ENCODE measurements around the gene KCNJ18.
"Not testable (repeated sequence)": the region's sequence is repeated elsewhere in the genome, so short reads cannot be mapped to it uniquely, and the experiment has no call there.

The KCNJ18 gene

DNA sequence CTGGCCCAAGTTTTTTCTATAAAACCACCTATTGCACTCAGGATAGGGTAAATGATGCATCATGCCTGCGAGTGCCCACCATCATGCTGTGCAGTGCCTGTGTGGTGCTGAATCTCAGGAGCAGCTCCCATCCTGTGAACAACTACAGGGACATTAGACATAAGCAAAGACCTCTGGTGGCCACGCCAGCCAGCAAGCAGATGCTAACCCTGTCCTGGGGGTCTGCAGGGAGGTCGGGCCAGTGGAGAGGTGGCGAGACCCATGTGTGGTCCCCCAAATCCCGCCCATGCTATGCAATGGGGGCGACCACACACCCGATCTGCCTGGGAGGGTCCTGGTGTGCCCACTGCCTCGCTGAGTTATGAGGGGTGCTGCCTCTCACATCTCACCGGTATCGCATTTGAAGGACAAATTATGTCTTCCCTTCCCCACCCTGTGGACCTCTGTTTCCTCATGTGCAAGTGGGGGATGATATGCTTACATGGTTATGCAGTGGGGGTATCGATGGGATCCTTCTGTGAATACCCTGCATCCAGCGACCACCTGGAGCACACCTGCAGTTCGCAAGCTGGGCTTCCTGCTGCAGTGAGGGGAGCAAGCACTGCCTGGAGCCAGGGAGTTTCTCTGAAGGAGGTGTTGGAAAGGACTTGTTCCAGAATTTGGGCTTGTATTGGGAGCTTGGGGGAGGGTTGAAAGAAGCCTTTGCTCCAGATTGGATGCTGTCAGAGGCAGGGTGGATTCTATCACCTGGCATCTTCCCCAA lies 23.4 kb upstream of the KCNJ18 start:
- not testable (repeated sequence) for H3K79me2 ChIP-seq (ENCODE audit: insufficient read depth, low read length)

GRCh38 chr17:21669616-21670360 lies 22.5 kb upstream of the KCNJ18 start:
- ATAC-seq (ENCODE audit: insufficient read depth, low read depth); H3K4me3 ChIP-seq (ENCODE audit: low read depth in 1 of 2, low read length in 2 of 2); H3K27me3 ChIP-seq (ENCODE audit: insufficient read depth, low read length, poor library complexity): not testable (repeated sequence)

More for the DNA sequence above, 23.4 kb upstream of the KCNJ18 start:
- not testable (repeated sequence) for H3K4me3 ChIP-seq (ENCODE audit: low read depth in 1 of 2, low read length in 2 of 2); H4K20me1 ChIP-seq (ENCODE audit: insufficient read depth, low read length); H2AFZ ChIP-seq (ENCODE audit: low read depth, low read length); H3K9ac ChIP-seq (ENCODE audit: low read depth, low read length); H3K9me3 ChIP-seq (ENCODE audit: insufficient read depth, low read length, severe bottlenecking); H3K4me1 ChIP-seq (ENCODE audit: insufficient read depth, low read length); H3K36me3 ChIP-seq (ENCODE audit: insufficient read depth, low read length); ATAC-seq (ENCODE audit: insufficient read depth, low read depth); H3K27ac ChIP-seq (ENCODE audit: low read length); H3K4me2 ChIP-seq (ENCODE audit: insufficient read depth, low read length); DNase-seq; H3K27me3 ChIP-seq (ENCODE audit: insufficient read depth, low read length, poor library complexity)

GRCh38 chr17:21670361-21671155 lies 21.8 kb upstream of the KCNJ18 start:
- ATAC-seq (ENCODE audit: insufficient read depth, low read depth); DNase-seq; H3K27me3 ChIP-seq (ENCODE audit: insufficient read depth, low read length, poor library complexity); H4K20me1 ChIP-seq (ENCODE audit: insufficient read depth, low read length); H3K9ac ChIP-seq (ENCODE audit: low read depth, low read length); H3K4me2 ChIP-seq (ENCODE audit: insufficient read depth, low read length); H3K27ac ChIP-seq (ENCODE audit: low read length); H3K4me3 ChIP-seq (ENCODE audit: low read depth in 1 of 2, low read length in 2 of 2); H3K36me3 ChIP-seq (ENCODE audit: insufficient read depth, low read length); H3K4me1 ChIP-seq (ENCODE audit: insufficient read depth, low read length); H2AFZ ChIP-seq (ENCODE audit: low read depth, low read length); H3K79me2 ChIP-seq (ENCODE audit: insufficient read depth, low read length): not testable (repeated sequence)
- H3K9me3 ChIP-seq (ENCODE audit: insufficient read depth, low read length, severe bottlenecking): peaks cover 15% of the 10 kb centered on the region

More at GRCh38 chr17:21669616-21670360, 22.5 kb upstream of the KCNJ18 start:
- DNase-seq; H3K9ac ChIP-seq (ENCODE audit: low read depth, low read length); H3K4me2 ChIP-seq (ENCODE audit: insufficient read depth, low read length); H3K27ac ChIP-seq (ENCODE audit: low read length); H3K79me2 ChIP-seq (ENCODE audit: insufficient read depth, low read length); H2AFZ ChIP-seq (ENCODE audit: low read depth, low read length); H3K36me3 ChIP-seq (ENCODE audit: insufficient read depth, low read length); H4K20me1 ChIP-seq (ENCODE audit: insufficient read depth, low read length); H3K4me1 ChIP-seq (ENCODE audit: insufficient read depth, low read length); H3K9me3 ChIP-seq (ENCODE audit: insufficient read depth, low read length, severe bottlenecking): not testable (repeated sequence)

GRCh38 chr17:21671437-21671836 lies 20.9 kb upstream of the KCNJ18 start:
- H3K27ac ChIP-seq (ENCODE audit: low read length); H4K20me1 ChIP-seq (ENCODE audit: insufficient read depth, low read length); H2AFZ ChIP-seq (ENCODE audit: low read depth, low read length); H3K4me3 ChIP-seq (ENCODE audit: low read depth in 1 of 2, low read length in 2 of 2); H3K9ac ChIP-seq (ENCODE audit: low read depth, low read length); H3K36me3 ChIP-seq (ENCODE audit: insufficient read depth, low read length); H3K27me3 ChIP-seq (ENCODE audit: insufficient read depth, low read length, poor library complexity); DNase-seq; H3K4me1 ChIP-seq (ENCODE audit: insufficient read depth, low read length); H3K79me2 ChIP-seq (ENCODE audit: insufficient read depth, low read length); H3K4me2 ChIP-seq (ENCODE audit: insufficient read depth, low read length); ATAC-seq (ENCODE audit: insufficient read depth, low read depth): not testable (repeated sequence)
- H3K9me3 ChIP-seq (ENCODE audit: insufficient read depth, low read length, severe bottlenecking): peaks cover 17% of the 10 kb centered on the region

GRCh38 chr17:21671871-21672270 lies 20.5 kb upstream of the KCNJ18 start:
- H3K36me3 ChIP-seq (ENCODE audit: insufficient read depth, low read length); H3K27ac ChIP-seq (ENCODE audit: low read length); H2AFZ ChIP-seq (ENCODE audit: low read depth, low read length); H3K27me3 ChIP-seq (ENCODE audit: insufficient read depth, low read length, poor library complexity); H3K9ac ChIP-seq (ENCODE audit: low read depth, low read length); H3K4me1 ChIP-seq (ENCODE audit: insufficient read depth, low read length); H3K4me3 ChIP-seq (ENCODE audit: low read depth in 1 of 2, low read length in 2 of 2); H3K4me2 ChIP-seq (ENCODE audit: insufficient read depth, low read length); DNase-seq; H4K20me1 ChIP-seq (ENCODE audit: insufficient read depth, low read length); ATAC-seq (ENCODE audit: insufficient read depth, low read depth); H3K79me2 ChIP-seq (ENCODE audit: insufficient read depth, low read length): not testable (repeated sequence)
- H3K9me3 ChIP-seq (ENCODE audit: insufficient read depth, low read length, severe bottlenecking): peaks cover 22% of the 10 kb centered on the region

GRCh38 chr17:21673451-21674241 lies 18.7 kb upstream of the KCNJ18 start:
- ATAC-seq (ENCODE audit: insufficient read depth, low read depth); DNase-seq; H3K9ac ChIP-seq (ENCODE audit: low read depth, low read length); H3K36me3 ChIP-seq (ENCODE audit: insufficient read depth, low read length); H4K20me1 ChIP-seq (ENCODE audit: insufficient read depth, low read length); H3K4me1 ChIP-seq (ENCODE audit: insufficient read depth, low read length); H3K4me3 ChIP-seq (ENCODE audit: low read depth in 1 of 2, low read length in 2 of 2); H3K27me3 ChIP-seq (ENCODE audit: insufficient read depth, low read length, poor library complexity); H2AFZ ChIP-seq (ENCODE audit: low read depth, low read length); H3K4me2 ChIP-seq (ENCODE audit: insufficient read depth, low read length); H3K79me2 ChIP-seq (ENCODE audit: insufficient read depth, low read length); H3K27ac ChIP-seq (ENCODE audit: low read length): not testable (repeated sequence)
- H3K9me3 ChIP-seq (ENCODE audit: insufficient read depth, low read length, severe bottlenecking): peaks cover 29% of the 10 kb centered on the region
